HG03060 (cell line): ENCODE data around the gene DOLPP1.

Experiments
- ATAC-seq: cut with Tn5 transposase; IDR thresholded peaks from one replicate; pipeline ENCODE4 v1.9.1; 2021; ENCODE audit warnings: low read depth, moderate number of reproducible peaks; ENCODE audit not compliant: unreplicated experiment

Gene DOLPP1

DNA sequence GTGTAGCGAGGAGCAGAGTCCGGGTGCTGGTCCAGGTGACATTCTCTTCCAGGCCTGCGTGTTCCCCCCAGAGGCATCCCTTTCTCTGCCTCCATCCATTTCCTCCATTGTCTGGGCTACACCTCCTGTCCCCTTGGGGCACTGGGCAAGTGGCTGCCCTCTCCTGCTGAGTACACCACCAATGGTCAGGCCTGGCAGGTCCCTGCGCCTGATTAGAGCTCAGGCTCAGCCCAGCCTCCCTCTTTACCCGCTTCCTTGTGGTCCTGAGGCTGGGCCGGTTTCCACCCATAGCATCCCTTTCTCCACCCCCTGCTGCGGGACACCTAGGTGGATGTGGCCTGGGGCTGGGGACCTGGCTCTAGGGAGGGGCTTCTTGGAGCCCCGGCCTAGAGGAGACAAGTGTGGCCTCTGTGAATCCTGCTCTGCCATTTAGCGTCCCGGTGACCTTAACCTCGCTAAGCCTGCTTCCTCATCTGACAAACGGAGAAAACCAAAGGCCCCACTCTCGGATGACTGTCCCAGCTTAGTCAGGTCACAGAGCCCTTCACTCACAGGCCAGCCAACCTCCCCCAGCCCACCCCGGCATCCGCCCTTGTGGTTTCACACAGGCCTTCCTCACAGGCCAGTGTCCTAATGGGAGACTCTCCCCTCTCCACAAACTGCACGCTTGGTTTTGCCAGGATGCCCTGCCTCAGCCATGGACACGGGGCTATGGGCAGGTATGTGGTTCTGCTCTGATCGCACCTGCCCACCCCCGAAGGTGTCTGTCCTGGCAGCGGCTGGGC lies 12.9 kb downstream of the DOLPP1 start:
- ATAC-seq, result no peak

GRCh38 chr9:129094387-129095169 lies 13.7 kb downstream of the DOLPP1 start:
- no peak for ATAC-seq

GRCh38 chr9:129095170-129095667 lies 14.3 kb downstream of the DOLPP1 start:
- no peak for ATAC-seq

DNA sequence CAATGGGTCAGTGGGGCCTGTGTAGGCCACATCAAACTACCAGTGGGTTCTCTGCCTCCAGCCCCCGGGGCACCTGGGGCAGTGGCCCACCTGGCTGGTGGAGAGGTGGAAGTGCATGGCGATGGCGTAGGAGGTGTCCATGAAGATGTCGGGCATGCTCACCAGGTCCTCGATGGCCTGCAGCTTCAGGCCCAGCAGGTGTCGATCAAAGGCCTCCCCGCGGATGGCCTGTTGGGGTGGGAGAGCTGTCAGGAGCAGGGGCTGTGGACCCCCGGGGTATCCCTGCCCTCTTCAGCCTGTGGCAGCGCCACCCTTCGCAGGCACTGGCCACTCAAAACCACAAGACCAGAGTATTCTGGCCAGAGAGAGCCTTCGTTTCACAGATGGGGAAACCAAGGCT lies 15.0 kb downstream of the DOLPP1 start:
- no peak for ATAC-seq

- ATAC-seq, result no peak
Measured at GRCh38 chr9:129097671-129098306, 16.9 kb downstream of the DOLPP1 start.

- no peak for ATAC-seq
Measured at GRCh38 chr9:129098328-129098727, 17.4 kb downstream of the DOLPP1 start.

DNA sequence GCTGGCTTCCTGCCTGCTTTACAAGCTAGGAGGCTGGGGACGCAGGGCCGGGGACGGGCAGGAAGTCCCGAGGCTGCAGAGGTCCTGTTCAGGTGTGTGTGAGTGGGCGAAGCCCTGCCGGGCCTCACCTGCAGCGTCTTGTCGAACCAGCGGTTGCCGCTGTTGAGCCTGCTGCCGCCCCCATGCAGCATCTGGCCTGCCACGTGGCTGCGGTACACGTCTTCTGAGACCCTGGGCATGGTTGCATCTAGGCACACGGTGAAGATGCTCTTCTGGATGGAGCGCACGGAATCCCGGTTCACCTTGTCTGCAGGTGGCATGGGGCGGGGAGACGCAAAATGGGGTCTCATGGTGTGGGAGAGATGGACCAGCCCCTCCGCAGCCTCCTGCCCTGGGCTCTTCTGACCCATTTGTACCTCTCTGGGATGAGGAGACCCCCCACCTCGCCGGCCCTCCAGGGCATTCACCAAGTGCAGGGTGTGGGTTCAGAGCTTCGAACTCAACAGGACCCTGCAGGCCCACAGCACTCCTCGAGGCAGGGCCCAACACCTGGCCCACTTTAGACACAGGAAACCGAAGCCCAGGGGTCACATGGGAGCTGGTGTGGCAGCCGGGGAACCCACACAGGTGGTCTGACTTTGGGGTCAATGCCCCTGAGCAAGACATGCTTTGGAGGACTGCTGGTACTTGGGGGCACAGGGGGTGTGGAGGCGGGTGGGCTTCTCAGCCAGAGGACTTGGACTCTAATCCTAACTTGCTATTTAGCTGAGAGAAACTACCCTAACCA lies 19.7 kb downstream of the DOLPP1 start:
- ATAC-seq, result no peak

DNA sequence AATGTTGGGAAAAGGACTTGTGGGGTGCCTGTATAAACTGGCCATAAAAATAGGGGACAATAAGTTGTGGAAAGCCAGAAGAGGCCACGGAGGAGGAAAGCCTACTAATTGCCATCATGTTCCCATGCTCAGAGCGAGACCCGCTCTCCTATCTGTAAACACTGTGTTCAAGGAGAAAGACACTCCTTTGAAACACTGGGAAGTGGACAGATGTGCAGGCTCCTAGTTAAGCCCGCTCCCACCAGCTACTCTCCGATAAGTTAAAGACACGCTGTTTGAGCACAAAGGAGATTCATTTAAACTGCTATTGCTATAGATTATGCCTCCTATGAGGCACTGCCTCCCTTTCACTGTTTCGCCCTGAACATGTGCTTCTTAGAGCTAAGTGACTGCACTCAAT lies 20.4 kb downstream of the DOLPP1 start:
- ATAC-seq, result no peak

DNA sequence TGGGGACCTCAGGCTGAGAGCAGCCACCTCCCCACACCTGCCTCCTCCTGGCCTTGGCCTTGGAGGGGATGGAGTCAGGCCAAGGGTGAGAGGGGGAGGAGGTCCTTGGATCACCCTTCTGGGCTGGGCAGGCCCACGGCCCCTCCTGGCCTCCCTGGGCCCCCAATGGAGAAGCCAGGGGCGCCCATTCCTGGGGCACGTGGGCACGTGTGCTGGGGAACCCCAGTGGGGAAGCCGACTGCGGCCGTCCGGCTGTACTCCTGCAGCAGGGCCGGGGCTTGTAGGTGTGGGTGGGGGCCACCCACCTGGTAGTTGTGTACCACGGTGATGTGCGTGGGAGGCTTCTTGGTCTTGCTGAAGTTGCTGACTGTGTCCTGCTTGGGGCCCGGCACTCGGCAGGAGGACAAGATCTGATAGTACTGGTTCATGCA lies 21.2 kb downstream of the DOLPP1 start:
- no peak for ATAC-seq

DNA sequence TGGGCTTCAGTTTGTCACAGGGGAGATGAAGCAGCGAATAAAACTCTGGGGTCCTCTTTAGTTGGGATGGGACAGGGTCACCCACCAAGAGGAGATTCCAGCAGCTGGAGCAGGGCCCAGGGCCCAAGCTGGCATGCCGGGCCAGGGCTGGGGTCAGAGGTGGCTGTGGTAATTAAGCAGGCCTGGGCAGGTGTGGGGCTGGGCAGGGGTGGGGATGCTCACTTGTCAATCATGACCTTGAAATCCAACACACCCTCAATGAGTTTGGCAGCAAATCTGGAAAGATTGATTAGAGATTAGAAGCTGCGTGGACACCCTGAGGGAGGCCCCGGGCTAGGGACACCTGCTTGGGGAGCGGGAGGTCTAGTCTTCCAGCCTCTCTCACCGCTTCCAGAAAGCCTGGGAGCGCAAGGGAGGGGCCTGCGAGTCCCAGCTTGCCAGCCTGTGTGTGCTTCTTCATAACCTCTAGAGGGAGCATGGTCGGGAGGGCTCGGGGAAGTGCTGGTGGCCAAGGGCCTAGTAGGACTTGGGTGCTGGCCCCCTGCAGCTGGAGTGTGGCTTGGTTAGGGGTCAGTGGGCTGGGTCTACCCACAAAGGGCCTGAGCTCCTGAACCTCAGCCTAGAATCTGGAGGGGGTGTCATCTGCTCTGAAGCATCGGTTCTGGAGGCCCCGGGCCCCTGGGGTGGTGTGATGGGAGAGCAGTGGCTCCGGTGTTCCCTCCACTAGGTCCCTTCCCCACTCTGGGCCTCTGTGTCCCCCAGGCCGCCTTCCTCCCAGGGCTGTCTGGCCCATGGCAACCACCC lies 22.1 kb downstream of the DOLPP1 start:
- no peak for ATAC-seq

GRCh38 chr9:129103595-129103965 lies 22.7 kb downstream of the DOLPP1 start:
- no peak for ATAC-seq

GRCh38 chr9:129104051-129104450 lies 23.1 kb downstream of the DOLPP1 start:
- no peak for ATAC-seq

- ATAC-seq, result no peak
Measured at GRCh38 chr9:129105857-129106694, 25.2 kb downstream of the DOLPP1 start.

- no peak for ATAC-seq
Measured at GRCh38 chr9:129107651-129108050, 26.7 kb downstream of the DOLPP1 start.

- ATAC-seq, result no peak
Measured at GRCh38 chr9:129108083-129108804, 27.3 kb downstream of the DOLPP1 start.

- no peak for ATAC-seq
Measured at GRCh38 chr9:129108805-129109536, 28.1 kb downstream of the DOLPP1 start.

GRCh38 chr9:129109537-129109903 lies 28.6 kb downstream of the DOLPP1 start:
- no peak for ATAC-seq
